Keratinocyte (primary cell): Measurements from ENCODE around the gene KRTAP4-7. TPM values are rescaled to one million over a fixed set of nuclear protein-coding genes. Genes with fewer than 3 reads are reported as not detected.
A peak's percentile ranks its signal among the peaks of the same experiment; 100 is the strongest.
"Not testable (repeated sequence)": the region's sequence is repeated elsewhere in the genome, so short reads cannot be mapped to it uniquely, and the experiment has no call there.

Experiments used
- DNase-seq: peaks from one replicate; pipeline ENCODE4 v3.0.0-alpha.2; 2011; ENCODE audit warnings: low read depth, missing footprints, low spot score
- FAIRE-seq: peaks from 2 replicates; lab custom pipeline; 2011; peaks lifted over from hg19 to GRCh38; lab: Jason Lieb, UNC
- H2AFZ ChIP-seq: 2 replicates; pipeline ENCODE4 v1.6.0; 2012; ENCODE audit warnings: low read length, control low read depth, inconsistent platforms; ENCODE audit not compliant: control insufficient read depth
- H3K27ac ChIP-seq: 2 replicates; pipeline ENCODE4 v1.5.1; 2011; ENCODE audit warnings: low read length; ENCODE audit not compliant: control insufficient read depth, insufficient read depth
- H3K27me3 ChIP-seq: 3 replicates; pipeline ENCODE4 v1.6.0; 2011; ENCODE audit warnings: low read length; ENCODE audit not compliant: control insufficient read depth, insufficient read depth; ENCODE audit errors: extremely low read depth
- H3K36me3 ChIP-seq, 2 experiments: 2 replicates in 1 of 2; 3 replicates in 1 of 2; pipeline ENCODE4 v1.5.1; 2011; ENCODE audit warnings: low read length in 2 of 2, mild to moderate bottlenecking in 1 of 2; ENCODE audit not compliant: control insufficient read depth in 2 of 2, insufficient read depth in 2 of 2; ENCODE audit errors: extremely low read depth in 1 of 2
- H3K4me1 ChIP-seq: 3 replicates; pipeline ENCODE4 v1.5.1; 2011; ENCODE audit warnings: low read length; ENCODE audit not compliant: control insufficient read depth, insufficient read depth; ENCODE audit errors: extremely low read depth
- H3K4me2 ChIP-seq: 3 replicates; pipeline ENCODE4 v1.6.0; 2011; ENCODE audit warnings: low read depth, low read length; ENCODE audit not compliant: control insufficient read depth, insufficient read depth; ENCODE audit errors: extremely low read depth
- H3K4me3 ChIP-seq, 3 experiments: fragments of 200-600 bp in 1 of 3; sonication (generic) in 1 of 3; 2 replicates in 2 of 3; 3 replicates in 1 of 3; pipeline ENCODE4 v1.5.1; 2011 to 2016; ENCODE audit warnings: low read length in 3 of 3, mild to moderate bottlenecking in 3 of 3, control low read depth in 2 of 3, inconsistent platforms in 1 of 3, low read depth in 1 of 3, mixed read lengths in 1 of 3, mixed run types in 1 of 3, moderate library complexity in 1 of 3; ENCODE audit not compliant: control insufficient read depth in 2 of 3, insufficient read depth in 2 of 3; ENCODE audit errors: extremely low read depth in 1 of 3
- H3K79me2 ChIP-seq: 2 replicates; pipeline ENCODE4 v1.6.0; 2012; ENCODE audit warnings: low read length; ENCODE audit not compliant: control insufficient read depth, insufficient read depth
- H3K9ac ChIP-seq: 3 replicates; pipeline ENCODE4 v1.6.0; 2011; ENCODE audit warnings: low read length; ENCODE audit not compliant: control insufficient read depth, insufficient read depth; ENCODE audit errors: extremely low read depth
- H3K9me1 ChIP-seq: 3 replicates; pipeline ENCODE4 v1.6.0; 2011; ENCODE audit warnings: low read length; ENCODE audit not compliant: control insufficient read depth, insufficient read depth; ENCODE audit errors: extremely low read depth
- H3K9me3 ChIP-seq: 2 replicates; pipeline ENCODE4 v1.5.1; 2012; ENCODE audit warnings: low read depth, low read length; ENCODE audit not compliant: control insufficient read depth
- H4K20me1 ChIP-seq: 3 replicates; pipeline ENCODE4 v1.6.0; 2011; ENCODE audit warnings: low read length; ENCODE audit not compliant: control insufficient read depth, insufficient read depth; ENCODE audit errors: extremely low read depth
- EZH2 ChIP-seq: IDR thresholded peaks from one replicate; pipeline ENCODE4 v1.6.1; 2012; ENCODE audit warnings: inconsistent platforms, mild to moderate bottlenecking, low read length, moderate library complexity
- dilution Hi-C: fragments of 300-500 bp; cut with MboI; formaldehyde crosslinking; loops from one replicate; pipeline ENCODE4 v1.7.0; 2020; ENCODE audit warnings: low sequenced_read_pairs; ENCODE audit not compliant: extremely low pct_ligation_motif_present
- polyA minus RNA-seq, 3 experiments: library from RNA; depleted of rRNA, polyadenylated mRNA; stranded (reverse); fragments of >200 nt; gene quantifications; 1 replicate in 1 of 3; 2 replicates in 1 of 3; 3 replicates in 1 of 3; pipeline ENCODE4 v1.2.3, GENCODE V29; 2011
- polyA plus RNA-seq, 5 experiments: library from polyadenylated mRNA; depleted of rRNA in 3 of 5; stranded (reverse) in 3 of 5; stranded (forward) in 1 of 5; unstranded in 1 of 5; fragments of >200 nt; gene quantifications; 1 replicate in 1 of 5; 2 replicates in 3 of 5; 3 replicates in 1 of 5; pipeline versions ENCODE4 v1.2.1 to v1.2.3, GENCODE V29; 2011 to 2012; ENCODE audit warnings: missing spikeins in 2 of 5, low read depth in 1 of 5, low replicate concordance in 1 of 5
- TF ChIP-seq, protein P1 (sequence below), 3 experiments: IDR thresholded peaks in 1 of 3; conservative IDR thresholded peaks in 1 of 3; optimal IDR thresholded peaks in 1 of 3; 2 replicates in 2 of 3; 3 replicates in 1 of 3; pipeline versions ENCODE3 to v1.5.1; 2011; ENCODE audit warnings: low read length in 3 of 3, mild to moderate bottlenecking in 3 of 3, moderate library complexity in 2 of 3, control low read depth in 1 of 3, inconsistent platforms in 1 of 3; ENCODE audit not compliant: insufficient read depth in 2 of 3; ENCODE audit errors: extremely low read depth in 1 of 3

KRTAP4-7 gene
- not detected in 3 replicates for polyA plus RNA-seq
- polyA plus RNA-seq (2011; ENCODE audit: low read depth) = not detected
- polyA plus RNA-seq (2011; cell fraction: cytosol; rRNA removed) = not detected in 2 replicates
- not detected in 2 replicates for polyA plus RNA-seq (2011; cell fraction: nucleus; rRNA removed)
- not detected in 2 replicates for polyA plus RNA-seq (2012; ENCODE audit: low replicate concordance)
- not detected in 3 replicates for polyA minus RNA-seq
- polyA minus RNA-seq (2011; cell fraction: cytosol; rRNA and poly(A)+ RNA removed) = not detected
- not detected in 2 replicates for polyA minus RNA-seq (2011; cell fraction: nucleus; rRNA and poly(A)+ RNA removed)

DNA sequence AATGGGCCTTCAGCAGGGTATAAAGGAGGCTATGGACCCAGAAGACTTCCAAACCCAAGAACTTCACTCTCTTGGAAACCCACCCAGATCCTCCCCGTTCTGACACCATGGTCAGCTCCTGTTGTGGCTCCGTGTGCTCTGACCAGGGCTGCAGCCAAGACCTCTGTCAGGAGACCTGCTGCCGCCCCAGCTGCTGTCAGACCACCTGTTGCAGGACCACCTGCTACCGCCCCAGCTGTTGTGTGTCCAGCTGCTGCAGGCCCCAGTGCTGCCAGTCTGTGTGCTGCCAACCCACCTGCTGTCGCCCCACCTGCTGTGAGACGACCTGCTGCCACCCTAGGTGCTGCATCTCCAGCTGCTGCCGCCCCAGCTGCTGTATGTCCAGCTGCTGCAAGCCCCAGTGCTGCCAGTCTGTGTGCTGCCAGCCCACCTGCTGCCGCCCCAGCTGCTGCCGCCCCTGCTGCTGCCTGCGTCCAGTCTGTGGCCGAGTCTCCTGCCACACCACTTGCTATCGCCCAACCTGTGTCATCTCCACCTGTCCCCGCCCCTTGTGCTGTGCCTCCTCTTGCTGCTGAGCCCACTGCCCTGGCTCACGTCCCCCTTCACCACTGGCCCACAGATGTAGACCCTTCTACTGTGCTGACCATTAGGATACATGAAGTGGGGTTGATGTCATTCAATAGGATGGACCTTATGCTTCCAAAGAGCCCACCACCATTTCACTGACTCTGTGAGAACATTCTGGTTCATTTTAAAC is at the start of gene KRTAP4-7:
TSS of gene KRTAP4-7 (plus strand) at position 51 of the 757 bp plus-strand sequence. CDS start at position 108, 57 bp downstream.
- H3K9ac ChIP-seq, H4K20me1 ChIP-seq, H3K9me1 ChIP-seq, H3K79me2 ChIP-seq, DNase-seq, H3K36me3 ChIP-seq, H3K27me3 ChIP-seq, H2AFZ ChIP-seq, dilution Hi-C loops, H3K4me3 ChIP-seq, H3K9me3 ChIP-seq: not testable (repeated sequence)
- peak within 1 kb of the TSS; percentile 14 for H3K4me2 ChIP-seq
- H3K27ac ChIP-seq = peak within 1 kb of the TSS; percentile 34
- peak; percentile 65 for FAIRE-seq
- peaks cover 15% of the 10 kb centered on the region for H3K4me1 ChIP-seq

- H3K36me3 ChIP-seq, H3K4me3 ChIP-seq, dilution Hi-C loops, H4K20me1 ChIP-seq, H3K79me2 ChIP-seq, H3K9ac ChIP-seq, H3K27ac ChIP-seq, H3K27me3 ChIP-seq, H3K4me1 ChIP-seq, DNase-seq, H2AFZ ChIP-seq, H3K9me3 ChIP-seq, FAIRE-seq, H3K4me2 ChIP-seq, H3K9me1 ChIP-seq: not testable (repeated sequence)
Observed at GRCh38 chr17:41034346-41034935, 49.5 kb upstream of the KRTAP4-7 start, which contains the start of gene KRTAP1-3. Gene KRTAP1-3 (minus strand): TSS chr17:41034874. CDS start chr17:41034821, 53 bp downstream.

DNA sequence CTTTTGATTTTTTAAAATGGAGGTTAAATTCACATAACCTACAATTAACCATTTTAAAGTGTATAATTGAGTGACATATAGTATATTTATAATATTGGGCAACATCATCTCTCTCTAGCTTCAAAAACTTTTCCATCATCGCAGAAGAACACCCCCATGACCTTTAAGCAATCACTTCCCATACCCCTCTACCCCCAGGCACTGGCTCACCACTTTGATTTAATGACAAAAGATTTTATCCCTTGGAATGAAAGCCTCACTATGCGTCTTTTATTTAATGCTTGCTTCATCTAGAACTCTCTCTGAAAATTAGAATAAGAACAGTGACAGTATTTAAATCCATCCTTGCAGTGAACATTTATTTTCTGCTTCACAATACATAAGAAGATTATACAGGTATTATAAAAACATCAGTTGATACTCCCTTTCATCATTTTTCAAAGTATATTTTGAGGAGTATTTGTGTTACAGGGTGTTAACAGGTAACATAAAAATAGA is 46.0 kb upstream of the KRTAP4-7 start:
- DNase-seq (no peak), FAIRE-seq (no peak)
- Histone ChIP-seq H4K20me1 (no peaks in the 10 kb centered on the region), H3K4me1 (no peaks in the 10 kb centered on the region), H3K36me3 (no peaks in the 10 kb centered on the region), H3K79me2 (no peaks in the 10 kb centered on the region), H3K9me3 (no peaks in the 10 kb centered on the region), H3K27ac (no peak overlapping the region), H2AFZ (no peak overlapping the region), H3K9ac (no peak overlapping the region), H3K4me3 (no peak overlapping the region), H3K27me3 (no peaks in the 10 kb centered on the region), H3K9me1 (no peaks in the 10 kb centered on the region), H3K4me2 (no peak overlapping the region)
- dilution Hi-C loops = no loop called here
- TF ChIP-seq EZH2 = no peak
- TF ChIP-seq, protein P1, sequence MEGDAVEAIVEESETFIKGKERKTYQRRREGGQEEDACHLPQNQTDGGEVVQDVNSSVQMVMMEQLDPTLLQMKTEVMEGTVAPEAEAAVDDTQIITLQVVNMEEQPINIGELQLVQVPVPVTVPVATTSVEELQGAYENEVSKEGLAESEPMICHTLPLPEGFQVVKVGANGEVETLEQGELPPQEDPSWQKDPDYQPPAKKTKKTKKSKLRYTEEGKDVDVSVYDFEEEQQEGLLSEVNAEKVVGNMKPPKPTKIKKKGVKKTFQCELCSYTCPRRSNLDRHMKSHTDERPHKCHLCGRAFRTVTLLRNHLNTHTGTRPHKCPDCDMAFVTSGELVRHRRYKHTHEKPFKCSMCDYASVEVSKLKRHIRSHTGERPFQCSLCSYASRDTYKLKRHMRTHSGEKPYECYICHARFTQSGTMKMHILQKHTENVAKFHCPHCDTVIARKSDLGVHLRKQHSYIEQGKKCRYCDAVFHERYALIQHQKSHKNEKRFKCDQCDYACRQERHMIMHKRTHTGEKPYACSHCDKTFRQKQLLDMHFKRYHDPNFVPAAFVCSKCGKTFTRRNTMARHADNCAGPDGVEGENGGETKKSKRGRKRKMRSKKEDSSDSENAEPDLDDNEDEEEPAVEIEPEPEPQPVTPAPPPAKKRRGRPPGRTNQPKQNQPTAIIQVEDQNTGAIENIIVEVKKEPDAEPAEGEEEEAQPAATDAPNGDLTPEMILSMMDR (optimal IDR thresholded peaks at IDR 0.05 in 1 of 3, IDR thresholded peaks at IDR 0.05 in 1 of 3, conservative IDR thresholded peaks at IDR 0.05 in 1 of 3; ENCODE audit: extremely low read depth in 1 of 3, insufficient read depth in 2 of 3, low read length in 3 of 3) = no peak
